ENCODE data around the gene HLA-DMA. TPM values are rescaled to one million over a fixed set of nuclear protein-coding genes. Genes with fewer than 3 reads are reported as not detected.

HLA-DMA gene
- total and polyA plus RNA-seq, 2 of the 4 experiments (the other 2 are of a cell fraction), result 2.3 to 8.3 TPM

GRCh38 chr6:32931211-32931610, 21.7 kb downstream of the HLA-DMA start:
- Histone ChIP-seq H2BK20ac (ENCODE audit: low read depth, low read length) (no peak overlapping the region), H2BK120ac (ENCODE audit: low read depth, low read length) (no peak overlapping the region), H2AFZ (replicated peaks; ENCODE audit: low read length, poor library complexity) (no peak overlapping the region), H3K9ac (ENCODE audit: low read depth, low read length) (no peak overlapping the region), H2AK9ac (replicated peaks; ENCODE audit: low read depth, low read length, poor library complexity) (no peak overlapping the region), H3K4ac (ENCODE audit: low read depth, low read length) (no peak overlapping the region), H3K9me3 (ENCODE audit: control insufficient read depth, insufficient read depth, low read length) (no peaks in the 10 kb centered on the region), H4K20me1 (ENCODE audit: insufficient read depth, low read length) (no peaks in the 10 kb centered on the region), H3K23ac (ENCODE audit: low read depth, low read length) (no peak overlapping the region), H3K4me3 (ENCODE audit: insufficient read depth, low read depth, low read length) (no peak overlapping the region), H3K4me2 (ENCODE audit: low read depth, low read length) (no peak overlapping the region), H3K27me3 (ENCODE audit: control insufficient read depth, insufficient read depth, low read length) (peaks cover 14% of the 10 kb centered on the region), H3K9me1 (ENCODE audit: insufficient read depth, low read length) (no peaks in the 10 kb centered on the region), H3K27ac (ENCODE audit: insufficient read depth, low read length) (no peak overlapping the region), H2BK15ac (ENCODE audit: low read depth, low read length) (no peak overlapping the region), H3K18ac (ENCODE audit: low read depth, low read length) (no peak overlapping the region), H3K14ac (replicated peaks; ENCODE audit: low read depth, low read length) (no peak overlapping the region), H2BK5ac (ENCODE audit: low read depth, low read length, poor library complexity, severe bottlenecking) (no peak overlapping the region), H3K56ac (ENCODE audit: extremely low read depth, insufficient read depth, low read length) (no peak overlapping the region), H3K79me1 (ENCODE audit: low read depth in 1 of 2, low read length in 2 of 2) (no peaks in the 10 kb centered on the region), H4K91ac (ENCODE audit: insufficient read depth, low read depth, low read length) (no peak overlapping the region), H4K8ac (ENCODE audit: low read depth in 2 of 2, low read length in 2 of 2) (no peak overlapping the region), H3K4me1 (ENCODE audit: control insufficient read depth, insufficient read depth, low read length) (no peaks in the 10 kb centered on the region), H3K36me3 (ENCODE audit: control insufficient read depth, insufficient read depth, low read length) (no peaks in the 10 kb centered on the region), H4K5ac (ENCODE audit: low read depth, low read length) (no peak overlapping the region), H2AK5ac (ENCODE audit: low read depth, low read length) (no peak overlapping the region)
- intact Hi-C loops (cut with micrococcal nuclease) (no loop called here), in situ Hi-C loops (cut with MboI; ENCODE audit: low sequenced_read_pairs) (no loop called here), dilution Hi-C loops (cut with HindIII; ENCODE audit: low sequenced_read_pairs, unreplicated experiment) (no loop called here)
- TF ChIP-seq BHLHE40 (IDR thresholded peaks at IDR 0.05; ENCODE audit: low read depth, low read length), result no peak
- no peak for TF ChIP-seq RAD21 (IDR thresholded peaks at IDR 0.05; ENCODE audit: low read length)
- TF ChIP-seq RFX5 (IDR thresholded peaks at IDR 0.05; ENCODE audit: low read depth, low read length), result no peak
- no peak for TF ChIP-seq NFE2L2 (IDR thresholded peaks at IDR 0.05; ENCODE audit: low read depth, low read length)
- no peak for TF ChIP-seq MAZ (IDR thresholded peaks at IDR 0.05; ENCODE audit: borderline replicate concordance, low read depth, low read length)
- TF ChIP-seq MAFK (IDR thresholded peaks at IDR 0.05; ENCODE audit: low read depth, low read length), result no peak
- TF ChIP-seq CHD1 (IDR thresholded peaks at IDR 0.05; ENCODE audit: low read depth, low read length), result no peak
- TF ChIP-seq POLR2A (IDR thresholded peaks at IDR 0.05; ENCODE audit: low read depth, low read length), result no peak
- ChIA-PET CTCF (interaction anchor here (0.7 kb wide), 1 partner anchor 22 kb away, joined by 3 read pairs; the partner anchor contains the start of gene HLA-DMA), POLR2A (ENCODE audit: unreplicated experiment) (no interaction called here)
- BruUV-seq (replicated peaks), result no TSS peak
- ATAC-seq (ENCODE audit: low read depth) (no peak), DNase-seq (no peak)
- 60% methylated on average over 1 of the region's 1 CpG; no CpG with 5 or more reads in 1 of the 2 experiments for WGBS, 2 experiments (ENCODE audit: extremely low coverage in 2 of 2, insufficient read length in 1 of 2)
